ENCODE measurements around the gene YTHDF2. TPM values are rescaled to one million over a fixed set of nuclear protein-coding genes. Genes with fewer than 3 reads are reported as not detected.

The YTHDF2 gene
- total RNA-seq, 5 donors from 2014 or later (not counting 1 experiment from before 2014, with no cell fraction given) = 61.3 to 77.3 (median 67.0) TPM

- peaks cover 24 to 27% of the 10 kb centered on the region in 2 donors for H3K27me3 Mint-ChIP-seq
- H3K36me3 Mint-ChIP-seq = no peaks in the 10 kb centered on the region
- no peak overlapping the region for H3K27ac Mint-ChIP-seq
- WGBS (ENCODE audit: insufficient coverage) = 86% methylated on average over 2 of the region's 4 CpGs
- ChIA-PET CTCF (interaction anchor here in 1 of 2 donors (0.6 kb wide), 1 partner anchor 16 kb away, joined by 6 read pairs; no protein-coding TSS in a partner anchor), POLR2A (no interaction called here)
- Histone ChIP-seq H3K36me3 (ENCODE audit: control insufficient read depth in 2 of 2, extremely low read depth in 1 of 2, insufficient read depth in 1 of 2, low read length in 1 of 2) (no peaks in the 10 kb centered on the region), H3K27me3 (replicated peaks in 1 of 2; ENCODE audit: control insufficient read depth in 2 of 2, extremely low read depth in 1 of 2, insufficient read depth in 2 of 2, low read length in 1 of 2) (peaks cover 3 to 34% of the 10 kb centered on the region in 2 experiments), H3K27ac (ENCODE audit: low read length) (no peak overlapping the region), H3K4me1 (ENCODE audit: control insufficient read depth in 1 of 2, extremely low read depth in 1 of 2, insufficient read depth in 2 of 2, low read length in 2 of 2) (no peaks in the 10 kb centered on the region), H3K9me3 (no peaks in the 10 kb centered on the region), H3K4me3 (ENCODE audit: control insufficient read depth in 1 of 2, extremely low read depth in 1 of 2, low read length in 1 of 2) (no peak overlapping the region)
- no peaks in the 10 kb centered on the region for H3K9me3 Mint-ChIP-seq
- ATAC-seq (replicated peaks in 1 of 4) (no peak), DNase-seq (no peak)
- no peak overlapping the region for H3K4me3 Mint-ChIP-seq
- peaks cover 0 to 2% (median 2%) of the 10 kb centered on the region in 3 donors for H3K4me1 Mint-ChIP-seq
These were observed 70.3 kb downstream of the YTHDF2 start for GRCh38 chr1:28807046-28807445.

DNA sequence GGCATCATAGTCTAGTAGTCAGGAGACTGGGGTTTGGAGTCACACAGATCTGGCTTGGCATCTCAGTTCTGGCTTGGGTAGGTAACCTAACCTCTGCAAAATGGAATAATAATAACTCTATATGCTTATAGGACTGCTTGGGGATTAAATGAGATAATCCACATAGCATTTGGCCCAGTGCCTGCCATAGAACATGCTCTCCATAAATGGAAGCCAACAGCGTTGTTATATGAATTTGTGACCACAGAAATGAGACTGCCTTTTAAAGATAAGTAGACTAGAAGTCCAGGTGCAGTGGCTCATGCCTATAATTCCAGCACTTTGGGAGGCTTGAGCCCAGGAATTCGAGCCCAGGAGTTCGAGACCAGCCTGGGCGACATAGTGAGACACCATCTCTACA lies 71.2 kb downstream of the YTHDF2 start:
- no peak overlapping the region for H3K4me3 Mint-ChIP-seq
- CTCF ChIA-PET = no interaction called here
- 82% methylated on average over 4 of the region's 4 CpGs for WGBS (ENCODE audit: insufficient coverage)

DNA sequence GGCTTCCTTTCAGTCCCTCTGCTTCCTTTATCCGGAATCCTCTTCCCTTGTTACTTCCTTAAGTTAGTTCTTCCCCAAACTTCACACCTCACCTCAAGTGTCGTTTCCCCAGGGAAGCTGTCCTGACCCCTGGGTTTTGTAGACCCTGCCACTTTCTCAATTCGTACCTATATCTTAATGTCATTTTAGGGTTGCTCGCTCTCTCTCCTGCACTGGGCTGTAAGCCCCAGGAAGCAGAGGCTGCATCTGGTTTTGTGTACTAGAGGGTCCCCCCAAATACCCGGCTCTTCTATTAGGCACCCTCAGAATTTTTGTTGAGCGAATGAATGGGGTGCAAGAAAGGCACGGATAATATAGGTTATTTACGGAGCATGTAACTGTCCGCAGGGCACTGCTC lies 74.6 kb downstream of the YTHDF2 start:
- no peak overlapping the region for H3K27ac Mint-ChIP-seq
- no peaks in the 10 kb centered on the region for H3K9me3 Mint-ChIP-seq
- Histone ChIP-seq H3K9me3 (no peaks in the 10 kb centered on the region), H3K27ac (ENCODE audit: low read length) (no peak overlapping the region), H3K27me3 (replicated peaks in 1 of 2; ENCODE audit: control insufficient read depth in 2 of 2, extremely low read depth in 1 of 2, insufficient read depth in 2 of 2, low read length in 1 of 2) (peaks cover 13 to 63% of the 10 kb centered on the region in 2 experiments), H3K4me1 (ENCODE audit: control insufficient read depth in 1 of 2, extremely low read depth in 1 of 2, insufficient read depth in 2 of 2, low read length in 2 of 2) (peaks cover 0 to 3% of the 10 kb centered on the region in 2 experiments), H3K4me3 (ENCODE audit: control insufficient read depth in 1 of 2, extremely low read depth in 1 of 2, low read length in 1 of 2) (no peak overlapping the region), H3K36me3 (ENCODE audit: control insufficient read depth in 2 of 2, extremely low read depth in 1 of 2, insufficient read depth in 1 of 2, low read length in 1 of 2) (no peaks in the 10 kb centered on the region)
- peaks cover 0 to 10% (median 6%) of the 10 kb centered on the region in 3 donors for H3K4me1 Mint-ChIP-seq
- H3K36me3 Mint-ChIP-seq = no peaks in the 10 kb centered on the region
- H3K4me3 Mint-ChIP-seq = no peak overlapping the region
- DNase-seq (no peak), ATAC-seq (replicated peaks in 1 of 4) (no peak)
- ChIA-PET POLR2A (no interaction called here), CTCF (no interaction called here)
- peaks cover 49 to 56% of the 10 kb centered on the region in 2 donors for H3K27me3 Mint-ChIP-seq
- WGBS (ENCODE audit: insufficient coverage) = 0% methylated on average over 1 of the region's 9 CpGs

More for the DNA sequence above, 71.2 kb downstream of the YTHDF2 start:
- peaks cover 0 to 3% of the 10 kb centered on the region in 2 experiments for H3K4me1 ChIP-seq (ENCODE audit: control insufficient read depth in 1 of 2, extremely low read depth in 1 of 2, insufficient read depth in 2 of 2, low read length in 2 of 2)
- POLR2A ChIA-PET = interaction anchor here in 1 of 2 donors (0.6 kb wide), 1 partner anchor 246 kb away, joined by 3 read pairs; no protein-coding TSS in a partner anchor
- no peaks in the 10 kb centered on the region for H3K36me3 Mint-ChIP-seq
- H3K9me3 ChIP-seq = no peaks in the 10 kb centered on the region
- peaks cover 28 to 33% of the 10 kb centered on the region in 2 donors for H3K27me3 Mint-ChIP-seq
- H3K27ac Mint-ChIP-seq = no peak overlapping the region
- H3K9me3 Mint-ChIP-seq = no peaks in the 10 kb centered on the region
- ATAC-seq (replicated peaks in 1 of 4) = no peak
- H3K27me3 ChIP-seq (replicated peaks in 1 of 2; ENCODE audit: control insufficient read depth in 2 of 2, extremely low read depth in 1 of 2, insufficient read depth in 2 of 2, low read length in 1 of 2) = peaks cover 4 to 37% of the 10 kb centered on the region in 2 experiments
- no peak overlapping the region for H3K4me3 ChIP-seq (ENCODE audit: control insufficient read depth in 1 of 2, extremely low read depth in 1 of 2, low read length in 1 of 2)
- H3K27ac ChIP-seq (ENCODE audit: low read length) = no peak overlapping the region
- no peaks in the 10 kb centered on the region for H3K36me3 ChIP-seq (ENCODE audit: control insufficient read depth in 2 of 2, extremely low read depth in 1 of 2, insufficient read depth in 1 of 2, low read length in 1 of 2)
- peaks cover 0 to 7% (median 6%) of the 10 kb centered on the region in 3 donors for H3K4me1 Mint-ChIP-seq
- DNase-seq = no peak

GRCh38 chr1:28811766-28812668 lies 75.3 kb downstream of the YTHDF2 start, which contains the start of gene OPRD1:
TSS of gene OPRD1 (plus strand) at chr1:28812170. CDS start at chr1:28812384, 214 bp downstream.
- H3K4me3 ChIP-seq (ENCODE audit: control insufficient read depth in 1 of 2, extremely low read depth in 1 of 2, low read length in 1 of 2) = no peak within 1 kb of the TSS
- H3K27ac ChIP-seq (ENCODE audit: low read length) = no peak within 1 kb of the TSS
- H3K27ac Mint-ChIP-seq = no peak within 1 kb of the TSS
- no peaks in the 10 kb centered on the region for H3K9me3 Mint-ChIP-seq
- ATAC-seq (replicated peaks in 1 of 4) = no peak
- ChIA-PET POLR2A (no interaction called here), CTCF (no interaction called here)
- H3K4me3 Mint-ChIP-seq = no peak within 1 kb of the TSS
- H3K36me3 ChIP-seq (ENCODE audit: control insufficient read depth in 2 of 2, extremely low read depth in 1 of 2, insufficient read depth in 1 of 2, low read length in 1 of 2) = no peaks in the 10 kb centered on the region
- no peaks in the 10 kb centered on the region for H3K9me3 ChIP-seq
- peaks cover 13 to 69% of the 10 kb centered on the region in 2 experiments for H3K27me3 ChIP-seq (replicated peaks in 1 of 2; ENCODE audit: control insufficient read depth in 2 of 2, extremely low read depth in 1 of 2, insufficient read depth in 2 of 2, low read length in 1 of 2)
- peaks cover 50 to 59% of the 10 kb centered on the region in 2 donors for H3K27me3 Mint-ChIP-seq
- peaks cover 0 to 3% of the 10 kb centered on the region in 2 experiments for H3K4me1 ChIP-seq (ENCODE audit: control insufficient read depth in 1 of 2, extremely low read depth in 1 of 2, insufficient read depth in 2 of 2, low read length in 2 of 2)
- peaks cover 0 to 10% (median 6%) of the 10 kb centered on the region in 3 donors for H3K4me1 Mint-ChIP-seq
- no peak for DNase-seq
- WGBS (ENCODE audit: insufficient coverage) = 4% methylated on average over 102 of the region's 108 CpGs
- no peaks in the 10 kb centered on the region for H3K36me3 Mint-ChIP-seq

GRCh38 chr1:28812669-28813468 lies 76.1 kb downstream of the YTHDF2 start:
- H3K9me3 ChIP-seq = no peaks in the 10 kb centered on the region
- H3K36me3 ChIP-seq (ENCODE audit: control insufficient read depth in 2 of 2, extremely low read depth in 1 of 2, insufficient read depth in 1 of 2, low read length in 1 of 2) = no peaks in the 10 kb centered on the region
- Mint-ChIP-seq H3K36me3 (no peaks in the 10 kb centered on the region), H3K27ac (no peak overlapping the region), H3K9me3 (no peaks in the 10 kb centered on the region), H3K4me3 (no peak overlapping the region), H3K4me1 (peaks cover 0 to 10% (median 6%) of the 10 kb centered on the region in 3 donors), H3K27me3 (peaks cover 48 to 60% of the 10 kb centered on the region in 2 donors)
- DNase-seq = no peak
- no peak overlapping the region for H3K4me3 ChIP-seq (ENCODE audit: control insufficient read depth in 1 of 2, extremely low read depth in 1 of 2, low read length in 1 of 2)
- CTCF ChIA-PET = no interaction called here
- no peak overlapping the region for H3K27ac ChIP-seq (ENCODE audit: low read length)
- peaks cover 0 to 3% of the 10 kb centered on the region in 2 experiments for H3K4me1 ChIP-seq (ENCODE audit: control insufficient read depth in 1 of 2, extremely low read depth in 1 of 2, insufficient read depth in 2 of 2, low read length in 2 of 2)
- no peak for ATAC-seq (replicated peaks in 1 of 4)
- peaks cover 13 to 75% of the 10 kb centered on the region in 2 experiments for H3K27me3 ChIP-seq (replicated peaks in 1 of 2; ENCODE audit: control insufficient read depth in 2 of 2, extremely low read depth in 1 of 2, insufficient read depth in 2 of 2, low read length in 1 of 2)
- WGBS (ENCODE audit: insufficient coverage) = 56% methylated on average over 31 of the region's 34 CpGs
- POLR2A ChIA-PET = no interaction called here

DNA sequence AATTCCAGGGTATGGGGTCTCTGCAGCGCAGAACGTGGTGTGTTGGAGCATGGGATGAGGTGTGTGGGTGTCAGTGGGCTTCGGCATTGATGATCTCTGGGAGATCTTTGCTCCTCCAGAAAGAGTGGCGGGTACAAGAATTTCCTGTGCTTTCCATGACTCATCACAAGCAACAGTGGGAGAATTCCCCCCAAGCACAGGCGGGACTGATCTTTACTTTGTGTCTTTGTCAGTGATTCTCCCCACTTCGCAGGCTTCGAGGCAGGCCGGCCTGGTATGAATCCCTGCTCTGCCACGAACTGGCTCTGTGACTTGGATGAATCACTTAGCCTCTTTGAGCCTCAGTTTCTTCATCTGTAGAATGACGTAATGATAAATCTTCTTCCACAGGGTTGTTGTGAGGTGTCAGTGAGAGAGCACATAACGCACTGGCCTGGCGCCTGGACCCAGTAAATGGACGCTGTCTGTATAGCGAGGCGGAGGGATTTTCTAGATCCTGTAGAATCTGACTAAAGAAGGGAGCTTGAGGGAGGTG lies 77.3 kb downstream of the YTHDF2 start:
- no peak for ATAC-seq (replicated peaks in 1 of 4)
- H3K27ac Mint-ChIP-seq = no peak overlapping the region
- WGBS (ENCODE audit: insufficient coverage) = 85% methylated on average over 13 of the region's 15 CpGs
- Histone ChIP-seq H3K27ac (ENCODE audit: low read length) (no peak overlapping the region), H3K9me3 (no peaks in the 10 kb centered on the region), H3K4me3 (ENCODE audit: control insufficient read depth in 1 of 2, extremely low read depth in 1 of 2, low read length in 1 of 2) (no peak overlapping the region), H3K27me3 (replicated peaks in 1 of 2; ENCODE audit: control insufficient read depth in 2 of 2, extremely low read depth in 1 of 2, insufficient read depth in 2 of 2, low read length in 1 of 2) (peaks cover 13 to 77% of the 10 kb centered on the region in 2 experiments), H3K4me1 (ENCODE audit: control insufficient read depth in 1 of 2, extremely low read depth in 1 of 2, insufficient read depth in 2 of 2, low read length in 2 of 2) (peaks cover 0 to 3% of the 10 kb centered on the region in 2 experiments), H3K36me3 (ENCODE audit: control insufficient read depth in 2 of 2, extremely low read depth in 1 of 2, insufficient read depth in 1 of 2, low read length in 1 of 2) (no peaks in the 10 kb centered on the region)
- CTCF ChIA-PET = no interaction called here
- POLR2A ChIA-PET = no interaction called here
- peaks cover 0 to 10% (median 6%) of the 10 kb centered on the region in 3 donors for H3K4me1 Mint-ChIP-seq
- H3K36me3 Mint-ChIP-seq = no peaks in the 10 kb centered on the region
- H3K4me3 Mint-ChIP-seq = no peak overlapping the region
- DNase-seq = no peak
- no peaks in the 10 kb centered on the region for H3K9me3 Mint-ChIP-seq
- peaks cover 48 to 69% of the 10 kb centered on the region in 2 donors for H3K27me3 Mint-ChIP-seq
